ENCODE data around the gene CTNNA3. TPM values are rescaled to one million over a fixed set of nuclear protein-coding genes. Genes with fewer than 3 reads are reported as not detected.

CTNNA3 gene
- total RNA-seq, 2 donors from 2014 or later = under 0.01 to 0.33 TPM

DNA sequence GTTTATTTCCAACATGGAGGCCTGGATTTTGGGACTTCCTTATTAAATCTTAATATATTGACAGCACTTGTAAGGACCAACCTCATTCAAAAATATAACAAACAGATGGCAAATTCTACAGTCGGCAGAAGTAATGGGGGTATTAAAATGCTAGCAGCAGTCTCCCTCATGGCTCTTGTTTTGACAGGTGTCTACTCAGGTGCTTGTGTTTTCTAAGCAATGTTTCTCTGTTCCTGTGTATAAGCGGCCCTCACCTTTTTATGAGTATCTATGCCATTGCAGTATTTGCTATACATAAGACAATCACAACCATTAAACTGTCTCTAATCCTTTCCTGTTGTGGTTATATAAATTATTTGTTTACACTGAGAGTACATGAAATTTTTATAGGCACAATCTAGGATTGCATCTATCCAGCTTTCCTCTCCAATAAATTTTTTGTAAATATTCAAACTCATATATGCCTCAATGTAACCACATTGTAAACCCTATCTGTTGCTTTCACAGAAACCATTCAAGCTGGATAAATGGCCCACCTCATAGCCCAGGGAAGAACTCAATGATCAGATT lies 835.5 kb downstream of the CTNNA3 start:
- TF ChIP-seq, protein P1, sequence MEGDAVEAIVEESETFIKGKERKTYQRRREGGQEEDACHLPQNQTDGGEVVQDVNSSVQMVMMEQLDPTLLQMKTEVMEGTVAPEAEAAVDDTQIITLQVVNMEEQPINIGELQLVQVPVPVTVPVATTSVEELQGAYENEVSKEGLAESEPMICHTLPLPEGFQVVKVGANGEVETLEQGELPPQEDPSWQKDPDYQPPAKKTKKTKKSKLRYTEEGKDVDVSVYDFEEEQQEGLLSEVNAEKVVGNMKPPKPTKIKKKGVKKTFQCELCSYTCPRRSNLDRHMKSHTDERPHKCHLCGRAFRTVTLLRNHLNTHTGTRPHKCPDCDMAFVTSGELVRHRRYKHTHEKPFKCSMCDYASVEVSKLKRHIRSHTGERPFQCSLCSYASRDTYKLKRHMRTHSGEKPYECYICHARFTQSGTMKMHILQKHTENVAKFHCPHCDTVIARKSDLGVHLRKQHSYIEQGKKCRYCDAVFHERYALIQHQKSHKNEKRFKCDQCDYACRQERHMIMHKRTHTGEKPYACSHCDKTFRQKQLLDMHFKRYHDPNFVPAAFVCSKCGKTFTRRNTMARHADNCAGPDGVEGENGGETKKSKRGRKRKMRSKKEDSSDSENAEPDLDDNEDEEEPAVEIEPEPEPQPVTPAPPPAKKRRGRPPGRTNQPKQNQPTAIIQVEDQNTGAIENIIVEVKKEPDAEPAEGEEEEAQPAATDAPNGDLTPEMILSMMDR (IDR thresholded peaks at IDR 0.05) = no peak
- TF ChIP-seq POLR2A (IDR thresholded peaks at IDR 0.05) = no peak
- ATAC-seq (no peak), DNase-seq (no peak)
- WGBS, 2 donors = 37 to 45% methylated on average over 2 of the region's 2 CpGs
- intact Hi-C loops (cut with DNase I) = no loop called here
- H3K27me3 ChIP-seq = no peaks in the 10 kb centered on the region
- H3K4me3 ChIP-seq = no peak overlapping the region
- no peaks in the 10 kb centered on the region for H3K36me3 ChIP-seq (replicated peaks in 1 of 2; ENCODE audit: insufficient read depth in 1 of 2, low read depth in 2 of 2)
- no peaks in the 10 kb centered on the region for H3K4me1 ChIP-seq
- no peak overlapping the region for H3K27ac ChIP-seq
- no peaks in the 10 kb centered on the region for H3K9me3 ChIP-seq

DNA sequence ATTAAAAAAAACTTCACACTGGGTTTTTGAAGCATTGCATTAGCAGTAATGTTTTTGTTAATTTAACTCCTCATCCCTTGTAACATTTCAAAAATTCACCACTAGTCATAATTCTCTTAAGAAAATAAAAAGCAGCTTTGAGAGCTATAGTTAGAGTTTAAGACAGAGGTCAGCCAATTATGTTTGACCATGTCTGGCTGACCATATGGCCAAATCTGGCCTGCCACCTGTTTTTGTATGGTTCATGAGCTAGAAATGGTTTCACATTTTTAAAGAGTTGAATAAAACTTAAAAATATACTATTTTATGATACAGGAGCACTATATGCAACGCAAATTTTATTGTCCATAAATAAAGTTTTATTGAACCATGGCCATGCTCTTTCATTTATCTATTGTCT lies 843.2 kb downstream of the CTNNA3 start:
- no peak for ATAC-seq
- no peak overlapping the region for H3K27ac ChIP-seq
- H3K4me1 ChIP-seq = no peaks in the 10 kb centered on the region
- TF ChIP-seq POLR2A (IDR thresholded peaks at IDR 0.05) = no peak
- TF ChIP-seq, protein P1 (IDR thresholded peaks at IDR 0.05) = no peak
- intact Hi-C loops (cut with DNase I) = no loop called here
- 84 to 93% methylated on average over 1 of the region's 1 CpG for WGBS, 2 donors
- no peaks in the 10 kb centered on the region for H3K9me3 ChIP-seq
- H3K27me3 ChIP-seq = no peaks in the 10 kb centered on the region
- no peak for DNase-seq
- no peaks in the 10 kb centered on the region for H3K36me3 ChIP-seq (replicated peaks in 1 of 2; ENCODE audit: insufficient read depth in 1 of 2, low read depth in 2 of 2)
- H3K4me3 ChIP-seq = no peak overlapping the region

DNA sequence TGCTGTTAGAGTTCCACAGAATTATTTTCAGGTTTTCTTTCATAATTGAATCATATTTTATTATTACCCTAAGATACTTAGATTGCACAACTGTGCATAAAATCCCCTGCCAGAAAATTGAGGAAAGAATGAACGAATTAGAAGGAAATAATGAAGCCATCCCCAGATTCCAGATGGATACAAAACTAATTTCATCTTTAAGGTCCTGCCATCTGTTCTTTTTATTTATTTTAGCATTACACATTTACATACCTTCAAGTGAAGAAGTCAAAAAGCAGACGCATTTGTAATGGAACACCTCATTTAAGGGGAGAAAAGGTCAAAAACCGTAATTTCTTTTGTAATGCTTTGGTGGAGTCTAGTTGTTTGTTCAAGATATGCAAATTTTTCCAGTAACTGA lies 847.1 kb downstream of the CTNNA3 start:
- H3K27me3 ChIP-seq = no peaks in the 10 kb centered on the region
- H3K9me3 ChIP-seq = no peaks in the 10 kb centered on the region
- DNase-seq = no peak
- intact Hi-C loops (cut with DNase I) = no loop called here
- no peak for ATAC-seq
- H3K36me3 ChIP-seq (replicated peaks in 1 of 2; ENCODE audit: insufficient read depth in 1 of 2, low read depth in 2 of 2) = no peaks in the 10 kb centered on the region
- TF ChIP-seq, protein P1 (IDR thresholded peaks at IDR 0.05) = no peak
- no peak for TF ChIP-seq POLR2A (IDR thresholded peaks at IDR 0.05)
- no peaks in the 10 kb centered on the region for H3K4me1 ChIP-seq
- no peak overlapping the region for H3K4me3 ChIP-seq
- no peak overlapping the region for H3K27ac ChIP-seq
- 53 to 69% methylated on average over 3 of the region's 3 CpGs for WGBS, 2 donors

DNA sequence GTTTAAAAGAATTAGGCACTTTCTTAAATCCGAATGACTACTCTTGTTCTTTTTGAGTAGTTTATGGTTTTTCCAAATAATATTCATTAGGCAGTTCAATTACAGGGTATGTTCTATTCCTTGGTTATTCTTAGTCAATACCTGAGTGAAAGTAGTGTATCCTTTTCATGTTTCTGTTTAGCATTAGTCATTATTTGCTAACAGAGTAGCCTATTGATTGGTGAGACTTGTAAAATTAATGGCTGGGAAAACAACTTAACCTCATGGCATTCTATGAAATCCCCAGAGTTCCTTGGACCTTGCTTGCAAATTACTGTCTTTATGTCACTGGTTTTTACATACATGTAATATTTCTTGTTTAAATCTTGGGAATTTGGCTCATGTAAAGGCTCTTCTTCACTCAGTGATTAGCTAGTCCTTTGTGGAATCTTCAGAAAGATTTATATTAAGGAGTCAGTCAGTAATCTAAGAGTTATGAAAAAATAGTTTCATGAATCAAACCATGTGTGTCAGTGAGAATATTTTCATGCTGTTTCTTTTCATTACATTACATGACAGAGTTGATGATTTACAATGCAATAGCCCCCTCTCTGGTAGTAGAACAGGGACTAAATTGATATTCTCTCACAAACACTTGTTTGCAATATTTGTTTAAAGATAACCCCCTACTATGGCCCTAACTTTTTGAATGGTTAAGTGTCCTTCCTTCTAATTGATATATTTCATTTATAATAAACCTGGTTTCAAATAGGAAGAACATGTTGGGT lies 851.6 kb downstream of the CTNNA3 start:
- H3K27ac ChIP-seq = no peak overlapping the region
- 36 to 53% methylated on average over 1 of the region's 1 CpG for WGBS, 2 donors
- intact Hi-C loops (cut with DNase I) = no loop called here
- no peaks in the 10 kb centered on the region for H3K9me3 ChIP-seq
- DNase-seq (no peak), ATAC-seq (no peak)
- H3K27me3 ChIP-seq = no peaks in the 10 kb centered on the region
- no peak overlapping the region for H3K4me3 ChIP-seq
- no peaks in the 10 kb centered on the region for H3K36me3 ChIP-seq (replicated peaks in 1 of 2; ENCODE audit: insufficient read depth in 1 of 2, low read depth in 2 of 2)
- TF ChIP-seq POLR2A (IDR thresholded peaks at IDR 0.05) = no peak
- no peaks in the 10 kb centered on the region for H3K4me1 ChIP-seq

DNA sequence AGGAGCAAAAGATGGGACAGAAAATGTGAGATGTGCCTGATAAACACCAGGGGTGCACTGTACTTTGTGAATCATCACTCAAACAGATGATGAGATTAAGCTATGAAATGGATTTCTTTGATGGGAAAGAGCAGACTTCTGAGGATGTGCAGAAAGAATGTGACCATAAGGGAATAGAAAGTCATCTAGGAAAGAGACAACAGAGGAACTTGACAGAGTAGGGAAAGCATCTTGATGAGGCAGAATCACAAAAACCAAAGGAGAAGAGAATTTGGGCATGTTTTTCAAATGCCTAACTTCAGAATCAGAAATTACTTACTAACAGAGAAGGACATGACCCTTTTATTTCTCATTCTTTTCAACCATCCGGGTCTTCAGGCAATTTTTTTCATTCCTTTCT lies 852.6 kb downstream of the CTNNA3 start:
- DNase-seq = no peak
- no peak overlapping the region for H3K27ac ChIP-seq
- no peaks in the 10 kb centered on the region for H3K36me3 ChIP-seq (replicated peaks in 1 of 2; ENCODE audit: insufficient read depth in 1 of 2, low read depth in 2 of 2)
- no peaks in the 10 kb centered on the region for H3K27me3 ChIP-seq
- no peak overlapping the region for H3K4me3 ChIP-seq
- 26 to 66% methylated on average over 1 of the region's 1 CpG for WGBS, 2 donors
- no peak for TF ChIP-seq POLR2A (IDR thresholded peaks at IDR 0.05)
- TF ChIP-seq, protein P1 (IDR thresholded peaks at IDR 0.05) = no peak
- ATAC-seq = no peak
- intact Hi-C loops (cut with DNase I) = no loop called here
- no peaks in the 10 kb centered on the region for H3K9me3 ChIP-seq
- no peaks in the 10 kb centered on the region for H3K4me1 ChIP-seq
